ENCODE measurements around the gene PTMA. TPM values are rescaled to one million over a fixed set of nuclear protein-coding genes. Genes with fewer than 3 reads are reported as not detected.

PTMA gene
- total and polyA plus RNA-seq, 9 of the 15 experiments (the other 6 are each of a cell fraction or from before 2014, with no cell fraction given), result 429 to 2,322 (median 1,578) TPM

DNA sequence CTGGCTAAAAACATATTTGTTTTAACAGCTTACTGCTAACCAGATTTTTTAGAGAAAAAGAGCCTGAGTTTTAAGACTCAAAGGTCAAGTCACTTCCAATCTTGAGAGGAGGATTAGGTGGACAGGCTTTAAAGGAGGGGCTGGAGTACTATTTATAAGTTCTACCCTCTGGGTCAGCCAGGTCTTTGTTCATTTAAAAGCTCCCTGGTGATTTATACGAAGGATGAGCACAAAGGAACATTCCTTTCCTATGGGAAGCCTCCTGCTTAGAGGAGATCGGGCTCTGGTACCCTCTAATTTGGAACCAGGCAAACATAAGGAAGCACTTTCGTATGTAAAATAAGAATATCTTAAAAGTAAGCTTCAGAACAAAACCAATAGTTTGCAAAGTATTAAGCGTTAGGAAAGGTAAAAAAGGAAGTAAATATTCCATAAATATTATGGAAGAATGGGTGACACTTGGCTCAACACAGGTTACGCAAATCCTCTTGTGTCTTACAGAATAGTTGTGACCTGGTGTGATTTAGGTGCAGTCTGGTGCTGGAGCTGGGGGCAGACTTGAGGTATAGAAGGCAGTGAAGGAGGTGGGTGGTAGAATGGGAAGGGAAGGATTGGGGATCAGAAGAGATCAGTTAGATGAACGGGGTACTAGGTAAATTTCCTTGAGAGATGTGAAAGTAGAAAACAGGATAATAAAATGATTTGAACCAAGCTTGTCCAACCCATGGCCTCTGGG, 37.1 kb downstream of the PTMA start:
- no peak for DNase-seq (ENCODE audit: extremely low read depth in 1 of 4, low spot score in 3 of 4)
- ChIA-PET POLR2A (interaction anchor here (0.6 kb wide), 1 partner anchor 19 kb away, joined by 3 read pairs; no protein-coding TSS in a partner anchor), CTCF (ENCODE audit: low intra/inter-chr PET ratio) (no interaction called here)
- H3K9ac ChIP-seq (ENCODE audit: insufficient read depth in 1 of 2, low read depth in 2 of 2, low read length in 2 of 2), result no peak overlapping the region
- no peak overlapping the region for H3K4me3 ChIP-seq
- H3K79me2 ChIP-seq (ENCODE audit: control insufficient read depth, insufficient read depth, low read length), result no peaks in the 10 kb centered on the region
- WGBS (ENCODE audit: insufficient coverage, low coverage, missing lambda C conversion rate), result 8% methylated on average over 6 of the region's 6 CpGs
- no peak overlapping the region for H3K27ac ChIP-seq (ENCODE audit: extremely low read depth, low read depth, low read length)
- H3K9me1 ChIP-seq (ENCODE audit: control insufficient read depth, insufficient read depth, low read length), result no peaks in the 10 kb centered on the region
- intact Hi-C loops (cut with micrococcal nuclease) (no loop called here), in situ Hi-C loops (cut with MboI) (no loop called here)
- no peaks in the 10 kb centered on the region for H3K4me1 ChIP-seq (replicated peaks in 1 of 2; ENCODE audit: control insufficient read depth in 2 of 2, insufficient read depth in 2 of 2, low read length in 2 of 2)
- no peaks in the 10 kb centered on the region for H3K9me3 ChIP-seq (replicated peaks; ENCODE audit: control insufficient read depth, insufficient read depth, low read depth, low read length)
- no peak for ATAC-seq
- no TSS peak for BruUV-seq (replicated peaks)
- no peaks in the 10 kb centered on the region; the same call in 1 of the 2 replicates for H4K20me1 ChIP-seq (replicated peaks; ENCODE audit: control insufficient read depth, insufficient read depth, low read length)
- H3K36me3 ChIP-seq (ENCODE audit: control insufficient read depth, insufficient read depth, low read length), result no peaks in the 10 kb centered on the region
- H2AFZ ChIP-seq (ENCODE audit: low read depth, low read length), result no peak overlapping the region
- H3K4me2 ChIP-seq (ENCODE audit: insufficient read depth, low read length), result no peak overlapping the region
- H3K27me3 ChIP-seq (ENCODE audit: control insufficient read depth in 2 of 2, insufficient read depth in 2 of 2, low read length in 2 of 2), result peaks cover 5 to 6% of the 10 kb centered on the region in 2 experiments; a peak in 4 of 5 replicates
- TF ChIP-seq, protein P1, sequence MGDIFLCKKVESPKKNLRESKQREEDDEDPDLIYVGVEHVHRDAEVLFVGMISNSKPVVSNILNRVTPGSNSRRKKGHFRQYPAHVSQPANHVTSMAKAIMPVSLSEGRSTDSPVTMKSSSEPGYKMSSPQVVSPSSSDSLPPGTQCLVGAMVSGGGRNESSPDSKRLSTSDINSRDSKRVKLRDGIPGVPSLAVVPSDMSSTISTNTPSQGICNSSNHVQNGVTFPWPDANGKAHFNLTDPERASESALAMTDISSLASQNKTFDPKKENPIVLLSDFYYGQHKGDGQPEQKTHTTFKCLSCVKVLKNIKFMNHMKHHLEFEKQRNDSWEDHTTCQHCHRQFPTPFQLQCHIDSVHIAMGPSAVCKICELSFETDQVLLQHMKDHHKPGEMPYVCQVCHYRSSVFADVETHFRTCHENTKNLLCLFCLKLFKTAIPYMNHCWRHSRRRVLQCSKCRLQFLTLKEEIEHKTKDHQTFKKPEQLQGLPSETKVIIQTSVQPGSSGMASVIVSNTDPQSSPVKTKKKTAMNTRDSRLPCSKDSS (IDR thresholded peaks at IDR 0.05; ENCODE audit: low read depth, partially characterized antibody), result no peak
- TF ChIP-seq ZNF253 (CRISPR knock-in tag; conservative IDR thresholded peaks at IDR 0.05) (no peak), NR2C2 (CRISPR knock-in tag; IDR thresholded peaks at IDR 0.05) (no peak), NR2C2 (tag; IDR thresholded peaks at IDR 0.05) (no peak), ZNF445 (CRISPR knock-in tag; IDR thresholded peaks at IDR 0.05; ENCODE audit: low read depth) (no peak), CSDE1 (IDR thresholded peaks at IDR 0.05) (no peak), PCBP1 (IDR thresholded peaks at IDR 0.05; ENCODE audit: low read depth, low read length, poor library complexity, severe bottlenecking) (no peak), GATAD2B (IDR thresholded peaks at IDR 0.05; ENCODE audit: borderline replicate concordance) (no peak), ERF (CRISPR knock-in tag; IDR thresholded peaks at IDR 0.05) (no peak), ZNF561 (CRISPR knock-in tag; conservative IDR thresholded peaks at IDR 0.05) (no peak), ZNF77 (CRISPR knock-in tag; IDR thresholded peaks at IDR 0.05) (no peak), EWSR1 (IDR thresholded peaks at IDR 0.05; ENCODE audit: borderline replicate concordance, low read depth, partially characterized antibody) (no peak), RNF2 (IDR thresholded peaks at IDR 0.05) (no peak), NFE2L1 (tag; IDR thresholded peaks at IDR 0.05; ENCODE audit: borderline replicate concordance, low read depth) (no peak), NUFIP1 (IDR thresholded peaks at IDR 0.05; ENCODE audit: partially characterized antibody) (no peak), ATF1 (CRISPR knock-in tag; IDR thresholded peaks at IDR 0.05) (no peak), ATF1 (tag; IDR thresholded peaks at IDR 0.05) (no peak), ZNF75A (CRISPR knock-in tag; IDR thresholded peaks at IDR 0.05) (no peak)
- FAIRE-seq, result no peak

Data from K562 (cell line).